Mucosa of gallbladder (tissue), 1 donor: ENCODE results near the gene PYCARD. TPM values are rescaled to one million over a fixed set of nuclear protein-coding genes. Genes with fewer than 3 reads are reported as not detected.
"Not testable (repeated sequence)": the region's sequence is repeated elsewhere in the genome, so short reads cannot be mapped to it uniquely, and the experiment has no call there.

ENCODE experiments used
- DNase-seq: peaks from one replicate; pipeline ENCODE4 v3.0.0-alpha.2; 2020; ENCODE audit warnings: low spot score
- total RNA-seq: library from RNA; stranded (reverse); gene quantifications from one replicate; pipeline ENCODE4 v1.2.1, GENCODE V29; 2021
- donor health status: DM: no; HTN: no; CAD: no.

The PYCARD gene
- total RNA-seq, 1 donor from 2014 or later, result 25.1 TPM

DNA sequence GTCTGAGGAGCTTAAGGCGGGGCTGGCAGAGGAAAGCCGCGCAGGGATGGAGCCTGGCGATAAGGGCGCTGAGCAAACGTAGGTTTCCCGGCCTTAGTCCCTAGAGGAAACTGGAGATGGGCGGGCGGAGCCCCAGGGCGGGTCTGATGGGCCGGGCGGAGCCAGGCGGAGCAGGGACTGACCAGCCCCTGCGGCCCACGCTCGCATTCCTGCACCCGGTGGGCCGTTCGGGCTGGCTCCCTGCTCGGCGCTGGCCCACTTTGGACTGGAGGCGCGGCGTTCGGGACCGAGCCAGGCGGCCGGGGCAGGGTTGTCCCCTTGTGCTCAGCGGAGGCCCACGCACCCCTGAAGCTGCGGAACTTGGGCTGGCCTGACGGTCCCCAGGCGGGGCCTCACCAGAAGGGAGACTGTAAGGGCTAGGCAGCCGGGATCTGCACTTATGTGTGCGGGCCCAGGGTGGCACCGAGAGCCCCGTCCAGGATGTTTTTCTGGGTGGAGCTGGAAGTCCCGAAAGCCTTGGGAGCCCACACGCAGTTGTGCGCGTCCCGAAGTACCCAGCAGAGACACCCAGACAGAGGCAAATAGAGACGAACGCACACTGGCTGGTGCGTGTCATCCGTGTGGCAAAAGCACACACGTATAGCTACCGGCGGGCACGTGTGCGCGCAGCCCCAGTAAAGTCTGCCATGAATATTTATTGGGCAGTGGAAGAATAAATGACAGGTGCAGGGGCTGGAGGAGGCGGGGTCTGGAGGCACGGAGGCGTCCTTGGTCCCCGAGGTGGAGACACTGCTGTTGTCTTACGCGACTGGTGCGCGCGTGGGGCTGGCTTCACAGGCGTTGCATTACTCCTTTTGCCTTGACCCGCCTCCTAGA lies 13.0 kb upstream of the PYCARD start:
- no peak for DNase-seq

- DNase-seq, result no peak
Measured at GRCh38 chr16:31214708-31215286, 12.2 kb upstream of the PYCARD start.

DNA sequence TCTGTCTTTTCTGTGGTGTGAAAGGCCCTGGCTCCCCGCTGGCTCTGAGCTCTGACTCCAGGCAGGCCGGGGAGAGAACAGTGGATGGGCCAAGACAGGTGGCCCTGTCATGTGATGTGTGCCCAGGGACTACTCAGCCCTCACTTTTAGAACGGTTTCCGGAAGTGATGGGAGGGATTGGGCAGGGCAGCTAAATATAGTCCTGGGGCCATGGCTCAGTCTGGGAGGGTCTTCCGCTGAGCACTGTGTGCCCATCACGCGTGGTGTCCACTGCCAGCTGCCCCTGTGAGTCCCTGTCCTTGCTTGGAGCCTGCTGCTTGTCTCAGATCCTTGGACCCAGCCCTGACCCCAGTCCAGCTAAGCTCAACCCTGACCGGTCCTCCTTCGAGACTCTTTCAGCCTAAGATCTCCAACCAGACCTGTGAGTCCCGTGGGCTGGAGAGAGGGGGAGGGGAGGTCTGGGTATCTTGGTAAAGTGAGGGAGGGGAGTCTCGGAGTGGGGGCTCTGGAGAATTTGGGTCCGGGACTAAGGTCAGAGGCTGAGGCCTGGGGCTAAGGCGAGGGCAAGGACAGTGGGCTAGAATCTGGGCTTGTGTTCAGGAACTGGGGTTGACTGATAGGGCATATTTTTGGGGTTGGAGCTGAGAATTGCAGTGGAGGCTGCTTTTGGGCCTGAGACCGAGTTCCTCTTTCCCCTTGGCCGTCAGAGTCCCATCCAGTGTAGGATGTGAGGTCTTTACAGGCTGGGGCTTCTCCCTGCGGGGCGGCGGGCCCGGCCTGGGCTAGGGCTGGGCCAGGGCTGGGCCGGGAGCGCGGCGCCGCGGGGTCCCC lies 11.5 kb upstream of the PYCARD start, which contains the start of gene TRIM72:
TRIM72 (plus strand) TSS at position 243 of the 831 bp plus-strand sequence. CDS start 620 bp downstream, outside the sequence.
- no peak for DNase-seq

- DNase-seq, result no peak
Measured at GRCh38 chr16:31213342-31213741, 10.8 kb upstream of the PYCARD start.

DNA sequence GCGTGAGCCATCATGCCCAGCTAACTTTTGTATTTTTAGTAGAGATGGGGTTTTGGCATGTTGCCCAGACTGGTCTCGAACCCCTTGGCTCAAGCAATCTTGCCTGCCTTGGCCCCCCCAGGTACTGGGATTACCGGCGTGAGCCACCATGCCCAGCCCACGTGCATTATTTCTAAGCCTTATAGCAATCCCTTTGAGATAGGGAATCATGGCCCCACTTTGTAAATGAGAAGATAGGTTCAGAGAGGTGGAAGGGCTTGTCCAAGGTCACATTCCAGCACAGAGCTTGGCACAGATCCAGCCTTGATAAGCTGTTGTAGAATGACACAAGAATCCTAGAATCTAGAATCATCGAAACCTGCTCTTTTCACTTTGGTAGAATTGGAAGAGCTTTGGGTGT lies 4.2 kb upstream of the PYCARD start:
- DNase-seq, result no peak

DNA sequence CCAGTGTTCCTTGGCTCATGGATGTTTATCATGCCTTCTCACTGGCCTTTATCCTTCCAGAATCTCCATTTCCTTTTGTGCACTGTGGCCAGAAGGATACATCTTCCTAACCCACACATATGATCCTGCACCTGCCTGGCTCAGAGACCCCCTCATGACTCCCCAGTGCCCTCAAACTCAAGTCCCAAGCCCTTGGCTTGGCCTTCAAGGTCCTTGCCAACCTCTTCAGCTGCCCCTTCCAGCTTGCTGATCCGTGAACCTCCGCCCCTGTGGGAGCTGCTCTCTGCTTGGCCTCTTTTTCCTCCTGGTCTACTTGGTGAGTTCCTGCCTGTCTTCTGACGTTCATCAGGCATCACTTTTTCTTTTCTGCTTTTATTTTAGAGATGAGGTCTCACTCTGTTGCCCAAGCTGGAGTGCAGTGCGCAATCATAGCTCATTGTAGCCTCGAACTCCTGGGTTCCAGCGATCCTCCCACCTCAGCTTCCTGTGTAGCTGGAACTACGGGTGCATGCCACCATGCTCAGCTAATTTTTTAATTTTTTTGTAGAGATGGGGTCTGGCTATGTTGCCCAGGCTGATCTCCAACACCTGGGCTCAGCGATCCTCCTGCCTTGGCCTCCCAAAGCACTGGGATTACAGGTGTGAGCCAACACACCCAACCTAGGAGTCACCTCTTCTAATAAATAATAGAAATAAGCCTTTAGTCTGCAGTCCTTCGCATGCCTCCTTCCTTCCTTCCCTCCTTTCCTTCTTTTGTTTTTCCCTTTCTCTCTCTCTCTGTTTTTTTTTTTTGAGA lies 2.5 kb upstream of the PYCARD start:
- DNase-seq, result no peak

DNA sequence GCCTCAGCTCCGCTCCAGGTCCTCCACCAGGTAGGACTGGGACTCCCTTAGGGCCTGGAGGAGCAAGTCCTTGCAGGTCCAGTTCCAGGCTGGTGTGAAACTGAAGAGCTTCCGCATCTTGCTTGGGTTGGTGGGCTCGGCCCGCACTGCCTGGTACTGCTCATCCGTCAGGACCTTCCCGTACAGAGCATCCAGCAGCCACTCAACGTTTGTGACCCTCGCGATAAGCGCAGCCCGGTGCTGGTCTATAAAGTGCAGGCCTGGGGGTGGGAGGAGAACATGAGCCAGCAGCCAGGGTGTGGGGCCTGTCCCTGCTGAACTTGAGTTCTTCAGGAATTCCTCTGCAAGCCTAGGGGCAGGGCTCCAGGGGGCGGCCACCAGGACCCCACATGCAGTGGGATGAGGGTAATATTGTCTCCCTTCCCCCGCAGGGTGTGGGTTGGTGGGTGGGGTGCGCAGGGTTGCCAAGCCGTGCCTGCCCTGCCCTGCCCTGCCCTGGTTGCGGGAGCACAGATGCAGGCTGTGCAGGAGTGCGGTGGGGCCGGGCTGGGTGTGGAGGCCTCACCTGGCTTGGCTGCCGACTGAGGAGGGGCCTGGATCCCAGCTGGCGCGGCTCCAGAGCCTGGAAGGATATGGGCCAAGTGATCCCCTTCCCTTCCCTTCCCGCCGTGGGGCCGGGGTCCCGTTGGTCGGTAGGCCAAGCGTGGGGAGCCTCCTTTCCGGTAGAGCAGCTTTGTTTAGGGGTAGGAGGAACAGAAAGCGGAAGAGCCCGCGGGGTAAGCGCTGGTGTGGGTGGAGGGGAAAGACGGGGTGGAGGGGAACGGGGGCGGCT lies 762 bp downstream of the PYCARD start:
- DNase-seq, result no peak

DNA sequence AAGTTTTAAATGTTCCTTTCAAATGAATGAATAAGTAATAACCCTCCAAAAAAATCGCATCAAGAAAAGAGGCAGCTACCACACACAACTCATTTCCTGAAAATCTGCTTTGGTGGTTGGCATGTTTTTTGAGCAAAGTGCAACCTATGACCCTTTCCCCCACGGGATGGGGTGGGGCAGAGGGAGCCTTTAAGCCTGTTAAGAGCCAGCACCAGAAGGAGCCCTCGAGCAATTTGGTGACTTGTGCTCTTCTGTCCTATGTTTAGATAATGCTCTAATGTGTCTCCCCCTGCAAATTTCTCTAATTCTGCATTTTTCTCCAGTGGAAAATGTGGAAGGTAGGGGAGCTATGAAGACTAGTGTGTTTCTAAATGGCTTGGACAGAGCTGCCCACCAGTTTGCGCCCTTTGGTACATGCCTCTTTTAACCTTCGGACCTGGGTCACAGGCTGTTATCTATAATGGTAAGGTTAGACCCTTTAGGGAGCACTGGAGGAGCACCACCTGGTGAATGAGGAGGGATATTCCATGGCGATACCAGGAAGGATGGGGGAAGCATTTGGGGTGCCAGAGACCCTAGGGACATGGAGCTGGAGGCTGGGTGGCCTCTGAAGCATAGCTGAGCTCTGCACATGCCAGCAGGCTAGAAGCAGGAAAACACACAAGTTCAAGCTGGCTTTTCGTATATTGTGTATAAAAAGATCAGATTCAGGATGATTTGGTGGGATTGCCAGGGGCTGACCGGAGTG lies 1.6 kb downstream of the PYCARD start:
- no peak for DNase-seq

DNA sequence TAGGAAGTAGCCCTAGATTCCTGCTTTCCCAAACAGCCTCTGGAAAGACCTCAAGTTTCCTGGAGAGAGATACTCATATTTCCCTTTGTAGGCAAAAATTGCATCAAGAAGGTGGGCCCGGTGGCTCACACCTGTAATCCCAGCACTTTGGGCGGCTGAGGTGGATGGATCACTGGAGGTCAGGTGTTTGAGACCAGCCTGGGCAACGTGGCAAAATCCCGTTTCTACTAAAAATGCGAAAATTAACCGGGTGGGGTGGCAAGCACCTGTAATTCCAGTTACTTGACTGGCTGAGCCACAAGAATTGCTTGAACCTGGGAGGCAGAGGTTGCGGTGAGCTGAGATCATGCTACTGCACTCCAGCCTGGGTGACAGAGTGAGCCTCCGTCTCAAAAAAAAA lies 2.4 kb downstream of the PYCARD start:
- DNase-seq, result not testable (repeated sequence)

DNA sequence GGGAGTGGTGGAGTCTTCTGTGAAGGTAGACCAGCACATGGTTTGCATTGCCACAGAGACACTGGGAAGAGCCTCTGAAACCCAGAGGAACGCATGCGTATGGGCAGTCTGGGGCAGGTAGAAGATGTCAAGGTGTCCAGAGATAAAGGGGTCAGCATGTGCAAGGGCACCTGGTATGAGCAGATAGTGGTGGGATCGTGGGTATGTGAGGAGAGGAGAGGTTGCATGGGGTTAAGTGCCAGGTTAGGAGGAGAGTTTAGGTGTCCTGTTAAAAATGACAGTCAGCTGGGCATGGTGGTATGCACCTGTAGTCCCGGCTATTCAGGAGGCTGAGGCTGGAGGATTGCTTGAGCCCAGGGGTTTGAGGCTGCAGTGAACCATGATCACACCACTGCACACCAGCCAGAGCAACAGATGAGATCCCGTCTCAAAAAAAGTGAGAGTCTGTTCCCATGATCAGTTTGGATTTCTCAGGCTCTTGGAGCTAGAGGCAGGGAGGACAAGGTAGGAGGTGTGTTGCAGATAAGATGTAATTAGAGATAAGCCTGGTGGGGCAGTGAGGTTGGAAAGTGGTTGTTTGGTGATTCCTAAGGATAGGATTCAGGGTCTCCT lies 3.0 kb downstream of the PYCARD start:
- no peak for DNase-seq

DNA sequence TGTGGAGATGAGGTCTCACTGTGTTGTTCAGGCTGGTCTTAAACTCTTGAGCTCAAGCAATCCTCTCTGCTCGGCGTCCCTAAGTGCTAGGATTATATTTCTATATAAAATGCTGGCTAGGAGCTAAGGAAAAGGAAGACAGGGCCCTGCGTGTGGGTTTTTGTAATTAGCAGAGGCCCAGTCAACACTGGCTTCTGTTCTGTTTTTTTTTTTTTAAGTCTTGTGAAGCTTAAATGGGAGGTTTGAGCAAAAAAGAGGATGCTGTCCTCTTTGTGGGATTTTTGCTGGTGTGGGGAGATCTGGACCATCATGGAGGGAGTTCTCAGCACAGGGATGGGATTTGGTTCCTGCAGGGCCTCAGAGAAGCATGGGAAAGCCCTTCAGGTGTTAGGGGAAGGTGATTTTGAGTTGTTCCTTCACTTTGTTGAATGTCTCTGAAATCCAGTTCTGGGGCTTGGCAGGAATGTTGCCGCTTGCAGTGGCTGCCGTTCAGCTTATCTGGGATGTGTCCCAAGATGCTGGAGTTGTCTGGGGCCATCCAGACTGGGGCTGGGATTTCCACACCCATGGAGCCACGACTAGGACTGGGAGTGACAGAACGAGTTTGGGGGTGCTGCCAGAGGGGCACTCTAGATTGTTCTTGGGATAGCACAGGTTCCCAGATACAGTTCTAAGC lies 4.2 kb downstream of the PYCARD start:
- DNase-seq, result no peak

- no peak for DNase-seq
Measured at GRCh38 chr16:31196324-31197088, 6.1 kb downstream of the PYCARD start.

DNA sequence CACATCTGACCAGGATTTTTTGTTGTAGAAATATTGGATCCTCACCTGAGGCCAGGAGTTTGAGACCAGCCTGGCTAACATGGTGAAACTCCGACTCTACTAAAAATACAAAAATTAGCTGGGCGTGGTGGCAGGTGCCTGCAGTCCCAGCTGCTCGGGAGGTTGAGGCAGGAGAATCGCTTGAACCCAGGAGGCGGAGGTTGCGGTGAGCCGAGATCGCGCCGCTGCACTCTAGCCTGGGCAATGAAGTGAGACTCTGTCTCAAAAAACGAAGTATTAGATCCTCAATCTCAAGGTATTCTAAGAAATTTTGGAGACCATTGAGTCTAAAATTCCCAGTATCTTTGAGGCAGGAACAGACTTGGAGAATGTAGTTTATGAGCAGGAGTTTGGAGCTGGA lies 6.7 kb downstream of the PYCARD start:
- not testable (repeated sequence) for DNase-seq

GRCh38 chr16:31194898-31195297 lies 7.7 kb downstream of the PYCARD start:
- no peak for DNase-seq

GRCh38 chr16:31193874-31194273 lies 8.7 kb downstream of the PYCARD start:
- DNase-seq, result no peak

GRCh38 chr16:31192856-31193642 lies 9.5 kb downstream of the PYCARD start:
- DNase-seq, result no peak
